Activated CD4-positive, CD25-positive, alpha-beta regulatory T cell treated with anti-CD3 and anti-CD28 coated beads, Interleukin-2, amount 50 U/mL, for 16 hours (primary cell): Measurements from ENCODE around the gene TMEM229B.

Source experiments
- DNase-seq: peaks from one replicate; pipeline ENCODE4 v3.0.0-alpha.2; 2020; ENCODE audit warnings: low read depth, low spot score

Gene TMEM229B

DNA sequence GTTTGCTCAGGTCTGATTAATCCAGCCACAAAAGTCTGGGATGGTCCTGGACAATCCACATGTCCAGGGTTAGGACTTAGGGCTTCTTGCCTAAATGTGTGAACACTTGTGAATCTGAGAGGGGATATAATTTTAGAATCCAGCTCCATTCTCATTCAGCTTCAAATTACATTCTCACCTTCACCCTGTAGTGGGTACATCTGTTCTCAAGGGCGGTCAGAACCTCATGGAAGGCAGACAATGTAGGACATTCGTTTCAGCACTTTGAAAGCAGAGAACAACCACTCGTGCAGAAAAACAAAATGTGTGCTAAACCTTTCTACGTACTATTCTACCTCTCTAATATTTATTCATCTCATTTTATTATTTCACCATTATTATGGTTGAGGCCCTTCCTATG is 1.2 kb downstream of the TMEM229B start:
- no peak for DNase-seq

- no peak for DNase-seq
Measured at GRCh38 chr14:67486890-67487289, 1.6 kb downstream of the TMEM229B start.

DNA sequence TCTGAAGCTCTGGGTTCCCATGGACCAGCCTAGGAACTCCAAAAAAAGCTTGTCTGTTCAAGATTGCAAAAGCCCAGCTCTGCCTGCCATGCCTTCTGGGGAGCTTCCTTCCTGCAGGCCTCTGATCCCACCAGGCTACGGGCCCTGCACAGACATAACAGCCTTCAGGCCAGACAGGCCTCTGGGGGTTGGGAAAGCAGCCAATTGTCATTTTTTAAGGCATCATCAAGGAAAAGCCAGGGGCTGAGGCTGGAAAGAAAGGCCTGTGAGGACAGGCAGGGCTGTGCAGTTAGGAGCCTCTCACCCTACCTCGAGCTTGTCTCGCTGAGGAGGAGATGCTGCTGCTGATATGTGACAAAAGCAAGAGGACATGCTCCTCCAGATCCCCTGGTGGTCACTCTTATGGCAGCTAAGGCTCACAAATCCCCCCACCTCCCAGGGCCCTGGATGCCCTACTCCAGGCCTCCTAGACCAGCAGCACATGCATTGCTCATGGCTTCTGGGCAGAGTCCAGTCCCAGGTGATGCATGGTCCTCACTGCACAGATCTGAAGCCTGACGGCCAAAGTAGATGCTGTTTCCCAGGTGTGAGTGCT is 2.9 kb downstream of the TMEM229B start:
- no peak for DNase-seq

DNA sequence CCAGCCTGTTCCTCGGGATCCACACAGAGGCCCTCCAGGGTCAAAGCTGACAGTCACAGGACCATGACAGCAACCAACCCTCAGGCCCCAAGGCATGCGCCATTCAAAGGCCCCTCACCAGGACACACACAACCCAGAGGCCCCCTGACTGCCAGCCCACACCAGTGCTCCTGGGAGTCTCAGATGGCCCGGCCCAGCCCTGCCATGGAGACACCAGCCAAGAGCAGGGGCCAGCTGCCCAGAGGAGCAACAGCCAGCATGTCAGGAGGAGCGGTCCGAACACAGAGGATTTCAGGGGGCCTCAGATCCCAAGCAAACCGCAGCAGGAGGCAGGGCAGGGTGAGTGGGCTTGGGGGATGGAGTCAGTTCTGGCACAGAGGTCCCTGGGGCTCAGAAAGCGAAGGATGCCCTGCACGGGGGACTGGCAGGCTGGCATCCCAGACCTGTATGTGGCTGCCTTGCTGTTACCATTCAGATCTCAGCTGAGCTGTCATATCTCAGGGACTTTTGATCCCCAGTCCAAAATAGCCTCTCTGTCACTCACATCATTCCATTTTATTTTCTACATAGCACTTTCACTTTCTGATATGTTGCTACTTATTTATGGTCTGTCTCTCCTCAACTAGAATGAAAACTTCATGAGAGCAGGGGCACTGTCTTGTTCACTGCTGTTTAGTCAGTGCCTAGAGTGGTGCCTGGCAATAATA is 4.8 kb downstream of the TMEM229B start:
- no peak for DNase-seq

DNA sequence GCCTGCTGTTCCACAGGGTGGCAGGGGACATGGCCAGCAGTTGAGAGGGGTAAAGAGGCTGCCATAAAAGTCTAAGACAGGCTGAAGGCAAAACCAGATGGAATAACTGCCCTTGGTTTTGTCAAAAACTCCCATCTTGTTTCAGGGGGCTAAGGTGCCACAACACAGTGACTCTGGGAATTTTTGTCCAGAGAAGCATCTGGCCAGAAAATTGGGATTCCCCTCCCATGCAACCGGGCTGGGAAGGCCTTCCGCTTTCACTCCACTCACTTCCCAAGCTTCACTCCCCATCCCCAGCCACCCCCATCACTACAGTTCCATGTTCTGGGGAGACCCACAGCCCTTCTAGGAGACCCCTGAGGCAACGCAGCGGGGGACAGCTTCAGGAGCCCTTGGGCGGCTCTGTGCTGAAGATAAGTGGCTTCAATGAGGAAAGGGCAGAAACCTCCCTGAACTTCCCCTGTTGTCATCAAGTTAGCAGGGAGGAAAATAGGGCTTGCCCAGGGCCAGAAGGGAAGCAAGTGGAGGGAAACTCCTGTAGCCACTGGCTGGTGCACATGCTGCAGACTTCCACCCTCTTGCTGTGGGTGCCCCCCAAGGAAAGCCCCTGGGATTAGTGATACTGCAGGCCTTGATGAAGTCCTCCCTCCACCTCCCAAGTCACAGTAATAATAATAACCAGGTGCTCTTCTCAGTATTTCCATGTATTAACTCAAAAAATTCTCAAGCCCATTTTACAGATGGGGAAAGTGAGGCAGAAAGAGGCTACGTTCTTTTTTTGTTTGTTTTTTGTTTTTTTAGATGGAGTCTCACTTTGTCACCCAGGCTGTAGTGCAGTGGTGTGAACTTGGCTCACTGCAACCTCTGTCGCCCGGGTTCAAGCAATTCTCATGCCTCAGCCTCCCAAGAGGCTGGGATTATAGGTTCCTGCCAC is 6.0 kb downstream of the TMEM229B start:
- no peak for DNase-seq

GRCh38 chr14:67480011-67480410 is 8.5 kb downstream of the TMEM229B start:
- DNase-seq: no peak

- DNase-seq: no peak
Measured at GRCh38 chr14:67478800-67479084, 9.8 kb downstream of the TMEM229B start.

DNA sequence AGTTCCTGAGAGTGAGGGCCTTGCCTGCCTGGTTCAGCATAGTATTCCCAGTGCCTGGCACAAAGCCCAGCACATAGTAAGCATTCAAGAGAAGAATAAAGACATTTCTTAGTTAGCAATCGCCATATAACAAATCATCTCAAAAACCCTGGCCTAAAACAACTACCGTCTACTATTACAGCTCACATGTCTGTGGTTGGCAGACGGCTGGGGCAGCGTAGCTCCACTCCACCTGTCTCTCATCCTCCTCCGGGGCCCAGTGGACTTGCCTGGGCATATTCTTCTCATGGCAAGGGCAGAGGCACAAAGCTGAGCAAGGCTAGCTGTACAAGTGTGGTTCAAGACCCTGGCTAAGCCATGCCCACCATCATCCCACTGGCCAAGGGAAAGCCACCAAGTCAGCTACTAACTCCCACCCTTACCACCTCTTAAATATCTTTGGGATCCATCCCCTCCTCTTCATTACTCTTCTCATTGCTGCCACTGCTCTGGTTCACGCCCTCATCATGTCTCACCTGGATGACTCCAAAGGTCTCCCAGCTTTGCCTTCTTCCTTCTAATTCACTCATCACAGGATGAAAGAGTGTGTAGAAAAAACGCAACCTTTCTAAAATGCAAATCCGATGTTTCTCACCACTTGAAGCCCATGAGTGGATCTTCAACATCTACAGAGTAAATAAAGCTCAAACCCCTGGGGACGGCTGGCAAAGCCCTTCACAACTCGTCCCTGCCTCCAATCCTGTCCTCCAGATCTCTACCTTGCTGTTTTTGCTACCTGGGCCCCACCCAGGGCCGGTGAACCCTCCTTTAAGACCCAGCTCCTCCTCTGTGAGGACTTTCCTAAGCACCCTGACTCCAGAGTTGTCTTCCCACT is 10.4 kb downstream of the TMEM229B start:
- no peak for DNase-seq

- DNase-seq: no peak
Measured at GRCh38 chr14:67474366-67474765, 14.2 kb downstream of the TMEM229B start.

- no peak for DNase-seq
Measured at GRCh38 chr14:67473290-67474082, 15.0 kb downstream of the TMEM229B start.

- no peak for DNase-seq
Measured at GRCh38 chr14:67472726-67473125, 15.8 kb downstream of the TMEM229B start.

GRCh38 chr14:67469954-67470353 is 18.6 kb downstream of the TMEM229B start:
- DNase-seq: no peak

- no peak for DNase-seq
Measured at GRCh38 chr14:67468378-67468730, 20.2 kb downstream of the TMEM229B start.

- DNase-seq: no peak
Measured at GRCh38 chr14:67467134-67467533, 21.4 kb downstream of the TMEM229B start.

GRCh38 chr14:67464879-67465278 is 23.6 kb downstream of the TMEM229B start:
- DNase-seq: no peak

DNA sequence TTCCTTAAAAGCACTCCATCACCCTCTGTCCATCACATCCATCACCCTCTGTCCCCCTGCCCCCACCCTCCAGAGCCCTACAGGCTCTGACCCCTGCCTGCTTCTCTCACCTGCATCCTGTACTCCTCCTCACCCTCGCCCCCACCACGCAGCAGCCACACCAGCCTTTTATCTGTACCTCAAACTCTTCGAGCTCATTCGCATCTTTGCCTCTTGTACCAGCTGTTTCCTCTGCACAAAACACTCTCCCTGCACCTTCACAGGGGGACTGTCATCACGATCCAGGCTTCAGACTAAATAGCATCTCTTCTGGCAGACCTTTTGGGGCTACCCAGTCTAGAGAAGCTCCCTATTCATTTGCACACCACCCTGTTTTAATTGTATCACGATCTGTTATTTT is 24.1 kb downstream of the TMEM229B start:
- DNase-seq: no peak

GRCh38 chr14:67463900-67464299 is 24.6 kb downstream of the TMEM229B start:
- no peak for DNase-seq

- DNase-seq: no peak
Measured at GRCh38 chr14:67461996-67462395, 26.5 kb downstream of the TMEM229B start.

DNA sequence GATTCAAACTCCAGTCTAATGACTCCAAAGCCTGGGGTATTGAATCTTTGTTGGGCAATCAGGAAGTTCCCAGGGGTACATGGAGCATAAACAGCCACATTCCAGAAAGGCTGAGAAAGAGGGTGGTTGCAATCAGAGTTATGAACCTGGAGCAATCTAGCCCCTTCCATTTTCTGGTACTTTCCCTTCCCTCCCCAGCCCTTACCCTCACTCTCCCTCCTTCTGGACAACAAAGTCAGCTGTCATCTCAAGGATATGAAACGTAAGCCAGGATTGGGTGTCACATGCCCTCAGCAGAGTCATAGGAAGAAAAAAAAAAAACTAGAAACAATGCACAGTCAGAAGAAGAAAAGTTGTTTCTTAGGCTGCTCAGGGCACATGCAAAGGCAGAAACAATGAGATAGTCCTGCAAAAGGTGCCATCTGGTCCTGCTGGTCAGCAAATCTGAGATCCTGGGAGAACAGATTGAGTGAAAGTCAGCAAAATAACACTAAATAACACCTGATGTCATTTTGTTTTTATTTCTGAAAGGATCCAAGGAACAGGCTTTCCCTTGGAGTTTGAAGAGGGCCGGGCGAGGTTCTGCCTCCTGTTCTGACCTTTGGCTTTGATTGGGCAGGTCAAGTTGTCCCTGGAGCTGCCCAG is 27.1 kb downstream of the TMEM229B start:
- no peak for DNase-seq

DNA sequence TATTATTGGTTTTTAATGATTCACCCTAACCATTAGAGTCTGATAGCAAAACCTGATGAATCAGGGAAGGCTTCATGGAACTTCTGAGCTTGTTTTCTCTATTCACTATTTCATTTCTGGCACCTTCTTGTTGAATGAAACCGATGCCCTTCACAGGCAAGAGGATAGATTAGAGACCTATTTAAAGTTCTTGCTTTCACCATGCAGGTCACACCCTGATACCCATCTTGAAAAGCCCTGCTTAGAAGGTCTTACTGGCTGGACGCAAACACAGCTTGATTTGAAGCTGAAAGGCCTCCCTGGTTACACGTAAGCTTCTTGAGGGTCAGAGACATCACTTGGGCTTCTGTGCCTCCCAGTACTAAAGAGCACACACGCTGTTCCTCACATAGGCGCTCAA is 29.2 kb downstream of the TMEM229B start:
- DNase-seq: no peak

- DNase-seq: no peak
Measured at GRCh38 chr14:67457782-67458181, 30.7 kb downstream of the TMEM229B start.
